NCI-H1694 (cell line): ENCODE results near the gene SLC1A7.
A peak's percentile ranks its signal among the peaks of the same experiment; 100 is the strongest.
"Not testable (repeated sequence)": the region's sequence is repeated elsewhere in the genome, so short reads cannot be mapped to it uniquely, and the experiment has no call there.

Experiments
- DNase-seq: peaks from one replicate; lab custom pipeline; 2025; lab: John Stamatoyannopoulos, UW

The SLC1A7 gene

GRCh38 chr1:53142226-53142853 is at the start of gene SLC1A7:
SLC1A7 (minus strand) TSS chr1:53142638; CDS start chr1:53142449, 189 bp downstream.
- no peak for DNase-seq

GRCh38 chr1:53190210-53190611 is 47.8 kb upstream of the SLC1A7 start:
- no peak for DNase-seq

- no peak for DNase-seq
Observed at GRCh38 chr1:53189061-53189460, 46.6 kb upstream of the SLC1A7 start.

GRCh38 chr1:53188099-53188498 is 45.7 kb upstream of the SLC1A7 start:
- DNase-seq = no peak

- DNase-seq = no peak
Observed at GRCh38 chr1:53187401-53187800, 45.0 kb upstream of the SLC1A7 start.

- DNase-seq = no peak
Observed at GRCh38 chr1:53186533-53186932, 44.1 kb upstream of the SLC1A7 start.

- not testable (repeated sequence) for DNase-seq
Observed at GRCh38 chr1:53185955-53186297, 43.5 kb upstream of the SLC1A7 start.

GRCh38 chr1:53183095-53183990 is 40.9 kb upstream of the SLC1A7 start:
- no peak for DNase-seq

- DNase-seq = no peak
Observed at GRCh38 chr1:53182716-53183094, 40.3 kb upstream of the SLC1A7 start.

GRCh38 chr1:53182111-53182593 is 39.7 kb upstream of the SLC1A7 start:
- peak; percentile 84 for DNase-seq

GRCh38 chr1:53180951-53181350 is 38.5 kb upstream of the SLC1A7 start:
- DNase-seq = no peak

GRCh38 chr1:53180226-53180625 is 37.8 kb upstream of the SLC1A7 start:
- no peak for DNase-seq

GRCh38 chr1:53176452-53177208 is 34.2 kb upstream of the SLC1A7 start:
- DNase-seq = peak; percentile 73

GRCh38 chr1:53174971-53175913 is 32.8 kb upstream of the SLC1A7 start:
- no peak for DNase-seq

GRCh38 chr1:53172426-53173128 is 30.1 kb upstream of the SLC1A7 start:
- peak; percentile 25 for DNase-seq

- DNase-seq = no peak
Observed at GRCh38 chr1:53166912-53167311, 24.5 kb upstream of the SLC1A7 start.

GRCh38 chr1:53166366-53166765 is 23.9 kb upstream of the SLC1A7 start:
- no peak for DNase-seq

- DNase-seq = no peak
Observed at GRCh38 chr1:53165408-53165961, 23.0 kb upstream of the SLC1A7 start.

- DNase-seq = no peak
Observed at GRCh38 chr1:53163291-53163768, 20.9 kb upstream of the SLC1A7 start.

GRCh38 chr1:53162621-53163020 is 20.2 kb upstream of the SLC1A7 start:
- DNase-seq = no peak
